Spleen (tissue), 11 donors: ENCODE measurements around the gene GAB1. TPM values are rescaled to one million over a fixed set of nuclear protein-coding genes. Genes with fewer than 3 reads are reported as not detected.
A peak's percentile ranks its signal among the peaks of the same experiment; 100 is the strongest.

Experiments used
- DNase-seq: peaks from one replicate; pipeline ENCODE4 v3.0.0-alpha.2; 2020
- H3K27ac ChIP-seq, 8 donors: fragments of 200-600 bp; sonication (generic) in 7 of 8; 1 replicate in 4 of 8; 2 replicates in 4 of 8; pipeline versions ENCODE4 v1.5.0 to v1.8.0; 2016 to 2021; ENCODE audit warnings: inconsistent platforms in 4 of 8, mild to moderate bottlenecking in 4 of 8, moderate library complexity in 1 of 8
- H3K27me3 ChIP-seq, 7 donors: fragments of 200-600 bp; sonication (generic) in 6 of 7; replicated peaks in 1 of 7; 1 replicate in 4 of 7; 2 replicates in 3 of 7; pipeline versions ENCODE4 v1.5.0 to v1.8.0; 2016 to 2021; ENCODE audit warnings: inconsistent platforms in 3 of 7, mild to moderate bottlenecking in 1 of 7
- H3K36me3 ChIP-seq, 6 donors: fragments of 200-600 bp; sonication (generic) in 5 of 6; 1 replicate in 4 of 6; 2 replicates in 2 of 6; pipeline versions ENCODE4 v1.5.0 to v1.8.0; 2016 to 2021; ENCODE audit warnings: inconsistent platforms in 2 of 6
- H3K4me1 ChIP-seq, 6 donors: fragments of 200-600 bp; sonication (generic) in 5 of 6; 1 replicate in 3 of 6; 2 replicates in 3 of 6; pipeline versions ENCODE4 v1.5.0 to v1.8.0; 2016 to 2021; ENCODE audit warnings: inconsistent platforms in 3 of 6
- H3K4me3 ChIP-seq, 8 donors: fragments of 200-600 bp; sonication (generic) in 7 of 8; 1 replicate in 4 of 8; 2 replicates in 4 of 8; pipeline versions ENCODE4 v1.5.0 to v1.8.0; 2016 to 2021; ENCODE audit warnings: inconsistent platforms in 4 of 8, mild to moderate bottlenecking in 4 of 8, moderate library complexity in 2 of 8
- H3K9me3 ChIP-seq, 8 donors: fragments of 200-600 bp; sonication (generic) in 7 of 8; 1 replicate in 4 of 8; 2 replicates in 4 of 8; pipeline versions ENCODE4 v1.5.0 to v1.8.0; 2016 to 2021; ENCODE audit warnings: inconsistent platforms in 4 of 8
- POLR2A ChIP-seq, 3 donors: fragments of 450-650 bp; IDR thresholded peaks; one replicate each; pipeline ENCODE4 v1.5.1; 2017; ENCODE audit warnings: antibody characterized with exemption in 3 of 3, mild to moderate bottlenecking in 1 of 3
- POLR2AphosphoS5 ChIP-seq, 3 donors: sonication (generic); formaldehyde crosslinking; IDR thresholded peaks; one replicate each; pipeline ENCODE4 v1.5.1; 2017; ENCODE audit warnings: antibody characterized with exemption in 3 of 3
- WGBS, 5 donors: extraction: QIAGEN DNeasy Blood & Tissue Kit in 3 of 5; methylation state at CpG; one replicate each; pipeline versions ENCODE4 v1.1.5 to v1.1.7; 2013 to 2018; 5-methylcytosine and 5-hydroxymethylcytosine counted together
- intact Hi-C: fragments of 100-400 bp; cut with DNase I; formaldehyde crosslinking; loops from one replicate; pipeline ENCODE4 v1.15.0; 2023; ENCODE audit warnings: low total_unique reads
- polyA plus RNA-seq, 3 donors: library from polyadenylated mRNA; stranded (reverse); fragments of 200-250 nt; gene quantifications; one replicate each; pipeline ENCODE4 v1.2.1, GENCODE V29; 2013
- total RNA-seq, 7 donors: library from RNA; depleted of rRNA in 3 of 7; stranded (reverse); fragments of >200 nt in 3 of 7; fragmentation: NEBNext Ultra II Directional in 4 of 7; extraction: Animal tissue kit (Norgen Biotek cat#: 25700) in 4 of 7; gene quantifications; one replicate each; pipeline versions ENCODE4 v1.1.0 to v1.2.1, GENCODE V29; 2016 to 2021
- TF ChIP-seq, protein P1 (sequence below), 11 experiments: fragments of 200-600 bp in 7 of 11; fragments of 450-650 bp in 4 of 11; sonication (generic) in 4 of 11; IDR thresholded peaks in 8 of 11; conservative IDR thresholded peaks in 3 of 11; 1 replicate in 7 of 11; 2 replicates in 4 of 11; pipeline versions ENCODE4 v1.4.0 to v1.8.0; 2016 to 2021; ENCODE audit warnings: antibody characterized with exemption in 11 of 11, inconsistent platforms in 4 of 11, mild to moderate bottlenecking in 1 of 11
- donor health status: healthy with polysubstance abuse.
- donor health status: DM: no; HTN: no; CAD: no; lungs with moderate emphysema.
- donor health status: DM: no; HTN: no; CAD: no.
- donor health status: Bipolar disorder and iron deficiency.
- donor health status: healthy.
- donor health status: DM: no; HTN: no; CAD: no.
- donor health status: DM: yes; HTN: yes; CAD: no.

GAB1 gene
- total and polyA plus RNA-seq, 10 donors, result 1.6 to 53.6 (median 23.8) TPM

- H3K27me3 ChIP-seq, result no peaks in the 10 kb centered on the region
- DNase-seq, result no peak
- peaks cover 0 to 38% (median 6%) of the 10 kb centered on the region in 6 donors for H3K36me3 ChIP-seq
- peak overlapping the region in 4 of 8 donors; percentile 4 to 36 (median 8) for H3K27ac ChIP-seq
- 67 to 87% (median 75%) methylated on average over 2 of the region's 2 CpGs for WGBS, 5 donors
- no peaks in the 10 kb centered on the region for H3K9me3 ChIP-seq
- intact Hi-C loops, result no loop called here
- H3K4me1 ChIP-seq, result peaks cover 0 to 30% (median 5%) of the 10 kb centered on the region in 6 donors
- no peak for TF ChIP-seq POLR2AphosphoS5 (IDR thresholded peaks at IDR 0.05)
- TF ChIP-seq, protein P1, sequence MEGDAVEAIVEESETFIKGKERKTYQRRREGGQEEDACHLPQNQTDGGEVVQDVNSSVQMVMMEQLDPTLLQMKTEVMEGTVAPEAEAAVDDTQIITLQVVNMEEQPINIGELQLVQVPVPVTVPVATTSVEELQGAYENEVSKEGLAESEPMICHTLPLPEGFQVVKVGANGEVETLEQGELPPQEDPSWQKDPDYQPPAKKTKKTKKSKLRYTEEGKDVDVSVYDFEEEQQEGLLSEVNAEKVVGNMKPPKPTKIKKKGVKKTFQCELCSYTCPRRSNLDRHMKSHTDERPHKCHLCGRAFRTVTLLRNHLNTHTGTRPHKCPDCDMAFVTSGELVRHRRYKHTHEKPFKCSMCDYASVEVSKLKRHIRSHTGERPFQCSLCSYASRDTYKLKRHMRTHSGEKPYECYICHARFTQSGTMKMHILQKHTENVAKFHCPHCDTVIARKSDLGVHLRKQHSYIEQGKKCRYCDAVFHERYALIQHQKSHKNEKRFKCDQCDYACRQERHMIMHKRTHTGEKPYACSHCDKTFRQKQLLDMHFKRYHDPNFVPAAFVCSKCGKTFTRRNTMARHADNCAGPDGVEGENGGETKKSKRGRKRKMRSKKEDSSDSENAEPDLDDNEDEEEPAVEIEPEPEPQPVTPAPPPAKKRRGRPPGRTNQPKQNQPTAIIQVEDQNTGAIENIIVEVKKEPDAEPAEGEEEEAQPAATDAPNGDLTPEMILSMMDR (IDR thresholded peaks at IDR 0.05 in 8 of 11, conservative IDR thresholded peaks at IDR 0.05 in 3 of 11), result no peak
- H3K4me3 ChIP-seq, result no peak overlapping the region
Observed at GRCh38 chr4:143420227-143420626, 83.6 kb downstream of the GAB1 start.

DNA sequence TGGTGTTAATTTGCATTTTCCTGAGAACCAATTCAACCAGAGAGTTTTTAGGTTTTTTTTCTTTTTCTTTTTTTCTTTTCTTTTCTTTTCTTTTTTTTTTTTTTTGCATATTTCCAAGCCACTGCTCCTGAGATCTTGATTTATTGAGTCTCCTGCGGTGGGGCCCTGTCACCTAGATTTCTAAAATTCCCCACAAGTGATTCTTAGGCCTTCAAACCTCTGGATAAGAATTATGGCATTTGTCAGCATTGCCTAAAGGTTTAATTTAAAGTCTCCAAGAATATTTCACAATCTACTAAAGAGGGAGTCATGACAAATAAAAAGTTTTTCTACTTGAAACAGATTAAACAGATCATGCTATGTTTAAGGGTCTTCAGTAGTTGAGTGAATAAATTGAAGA, 84.9 kb downstream of the GAB1 start:
- H3K27ac ChIP-seq, result no peak overlapping the region
- DNase-seq, result no peak
- intact Hi-C loops, result no loop called here
- no peak overlapping the region for H3K4me3 ChIP-seq
- no peaks in the 10 kb centered on the region for H3K9me3 ChIP-seq
- no peaks in the 10 kb centered on the region for H3K27me3 ChIP-seq
- H3K4me1 ChIP-seq, result peaks cover 0 to 30% (median 5%) of the 10 kb centered on the region in 6 donors
- peaks cover 0 to 29% (median 4%) of the 10 kb centered on the region in 6 donors for H3K36me3 ChIP-seq
- WGBS, 5 donors, result 76 to 87% (median 84%) methylated on average over 1 of the region's 1 CpG
- TF ChIP-seq, protein P1 (IDR thresholded peaks at IDR 0.05 in 8 of 11, conservative IDR thresholded peaks at IDR 0.05 in 3 of 11), result no peak
- TF ChIP-seq POLR2AphosphoS5 (IDR thresholded peaks at IDR 0.05), result no peak
- TF ChIP-seq POLR2A (IDR thresholded peaks at IDR 0.05), result no peak

GRCh38 chr4:143424276-143424675, 87.6 kb downstream of the GAB1 start:
- intact Hi-C loops, result no loop called here
- peaks cover 0 to 17% (median 0%) of the 10 kb centered on the region in 6 donors for H3K36me3 ChIP-seq
- no peak overlapping the region for H3K27ac ChIP-seq
- H3K9me3 ChIP-seq, result peaks cover 0 to 14% (median 3%) of the 10 kb centered on the region in 8 donors
- no peaks in the 10 kb centered on the region for H3K27me3 ChIP-seq
- H3K4me1 ChIP-seq, result peaks cover 0 to 12% (median 2%) of the 10 kb centered on the region in 6 donors
- DNase-seq, result no peak
- TF ChIP-seq, protein P1 (IDR thresholded peaks at IDR 0.05 in 8 of 11, conservative IDR thresholded peaks at IDR 0.05 in 3 of 11), result no peak
- TF ChIP-seq POLR2A (IDR thresholded peaks at IDR 0.05) (no peak), POLR2AphosphoS5 (IDR thresholded peaks at IDR 0.05) (no peak)
- H3K4me3 ChIP-seq, result no peak overlapping the region

- H3K27me3 ChIP-seq, result no peaks in the 10 kb centered on the region
Observed at GRCh38 chr4:143431526-143432257, 95.0 kb downstream of the GAB1 start.

More at GRCh38 chr4:143431526-143432257, 95.0 kb downstream of the GAB1 start:
- H3K27ac ChIP-seq, result no peak overlapping the region
- DNase-seq, result no peak
- whole genome bisulfite sequencing, 5 donors, result 92 to 95% (median 94%) methylated on average over 10 of the region's 10 CpGs
- intact Hi-C loops, result no loop called here
- H3K4me3 ChIP-seq, result no peak overlapping the region
- H3K9me3 ChIP-seq, result peaks cover 4 to 45% (median 24%) of the 10 kb centered on the region in 8 donors
- H3K4me1 ChIP-seq, result no peaks in the 10 kb centered on the region
- peaks cover 0 to 45% (median 0%) of the 10 kb centered on the region in 6 donors for H3K36me3 ChIP-seq
- TF ChIP-seq POLR2A (IDR thresholded peaks at IDR 0.05) (no peak), POLR2AphosphoS5 (IDR thresholded peaks at IDR 0.05) (no peak)
- TF ChIP-seq, protein P1 (IDR thresholded peaks at IDR 0.05 in 8 of 11, conservative IDR thresholded peaks at IDR 0.05 in 3 of 11), result no peak
